ENCODE results near the gene NR2E3.
"Not testable (repeated sequence)": the region's sequence is repeated elsewhere in the genome, so short reads cannot be mapped to it uniquely, and the experiment has no call there.

GRCh38 chr15:71858232-71858631 lies 47.9 kb downstream of the NR2E3 start:
- TF ChIP-seq CTCF (conservative IDR thresholded peaks at IDR 0.05; ENCODE audit: low read length); EZH2phosphoT487 (IDR thresholded peaks at IDR 0.05; ENCODE audit: borderline replicate concordance, low read depth, low read length): not testable (repeated sequence)

Measured in OCI-LY7 (cell line).